ENCODE results near the gene INO80C.
"Not testable (repeated sequence)": the region's sequence is repeated elsewhere in the genome, so short reads cannot be mapped to it uniquely, and the experiment has no call there.

Gene INO80C

DNA sequence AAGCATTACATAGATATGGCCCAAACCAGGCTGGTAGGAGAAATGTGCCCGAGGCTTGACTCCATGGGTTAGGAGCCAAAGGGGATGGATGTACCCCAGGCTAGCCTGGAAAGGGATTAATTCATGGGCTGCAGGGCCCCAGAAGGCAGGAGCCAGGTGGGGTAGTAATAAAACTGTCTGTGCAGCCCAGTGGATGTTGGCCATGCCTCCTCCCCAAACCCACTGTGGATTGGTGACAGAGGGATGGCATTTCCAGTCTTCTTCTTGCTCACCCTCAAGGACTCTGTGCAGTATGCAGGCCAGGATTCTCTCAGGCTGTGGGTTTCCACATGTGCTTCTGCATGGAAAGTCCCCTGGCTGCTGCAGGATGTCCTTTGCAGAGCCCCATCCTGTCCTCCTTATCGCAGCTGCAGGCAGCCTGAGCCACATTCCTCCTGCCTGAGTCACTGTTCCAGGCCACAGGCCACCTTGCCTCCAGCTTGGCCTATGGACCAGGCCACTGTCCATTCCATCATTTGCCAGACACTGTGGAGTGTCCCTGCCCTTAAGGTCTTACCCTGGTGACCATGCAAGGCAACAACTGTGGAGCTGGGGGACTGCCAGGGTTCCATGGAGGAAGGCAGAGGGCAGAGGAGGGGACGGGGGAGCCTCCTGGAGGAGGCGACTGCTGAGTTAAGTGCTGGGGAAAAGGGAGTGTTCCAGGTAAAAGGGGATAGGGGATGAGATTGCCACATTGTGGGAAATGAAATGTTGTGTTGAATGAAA is 38.9 kb downstream of the INO80C start:
- DNase-seq (ENCODE audit: low spot score): peak; percentile 62

DNA sequence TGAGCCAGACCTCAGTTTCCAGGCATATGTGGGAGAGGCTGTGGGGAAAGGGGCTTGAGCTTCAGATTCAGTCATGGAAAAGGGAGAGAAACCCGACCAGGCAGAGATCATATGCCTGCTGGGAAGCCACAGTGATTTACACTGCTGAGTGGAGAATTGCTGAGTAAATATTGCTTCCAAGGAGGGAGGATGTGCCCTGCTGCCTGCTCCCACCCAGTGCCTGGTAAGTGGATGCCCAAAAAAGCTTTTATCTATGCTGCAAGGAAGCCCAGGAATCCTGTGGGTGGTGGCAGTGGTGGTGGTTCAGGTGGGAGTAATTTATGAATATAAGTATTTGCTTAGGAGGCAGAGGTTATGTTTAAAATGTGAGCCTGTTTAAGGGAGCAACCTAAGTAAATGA is 39.5 kb downstream of the INO80C start:
- no peak for DNase-seq (ENCODE audit: low spot score)

DNA sequence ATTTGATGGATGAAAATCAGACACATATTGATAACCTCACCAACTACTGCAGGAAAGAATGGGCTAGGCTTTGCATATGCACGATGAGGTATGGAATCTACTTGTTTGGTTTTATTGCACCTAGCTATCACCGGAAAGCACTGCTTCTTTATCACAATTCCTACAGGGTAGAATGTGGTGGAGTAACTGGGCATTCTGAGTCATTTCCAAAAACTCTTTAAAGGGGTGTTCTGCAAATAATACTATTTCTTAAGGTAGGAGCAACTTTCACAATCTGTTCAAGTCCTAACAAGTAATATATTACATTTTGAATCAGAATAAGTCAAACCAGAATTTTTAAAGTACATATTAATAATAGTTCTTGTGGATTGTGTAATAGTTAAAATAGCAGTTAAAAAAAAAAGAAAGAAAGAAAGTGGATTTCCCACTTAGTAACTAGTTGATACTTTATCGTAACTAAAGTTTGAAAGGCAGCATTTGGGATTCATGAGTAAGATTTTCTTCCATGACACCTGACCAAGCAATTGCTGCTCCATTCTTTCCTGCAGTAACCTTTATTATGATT is 40.5 kb downstream of the INO80C start:
- no peak for DNase-seq (ENCODE audit: low spot score)

DNA sequence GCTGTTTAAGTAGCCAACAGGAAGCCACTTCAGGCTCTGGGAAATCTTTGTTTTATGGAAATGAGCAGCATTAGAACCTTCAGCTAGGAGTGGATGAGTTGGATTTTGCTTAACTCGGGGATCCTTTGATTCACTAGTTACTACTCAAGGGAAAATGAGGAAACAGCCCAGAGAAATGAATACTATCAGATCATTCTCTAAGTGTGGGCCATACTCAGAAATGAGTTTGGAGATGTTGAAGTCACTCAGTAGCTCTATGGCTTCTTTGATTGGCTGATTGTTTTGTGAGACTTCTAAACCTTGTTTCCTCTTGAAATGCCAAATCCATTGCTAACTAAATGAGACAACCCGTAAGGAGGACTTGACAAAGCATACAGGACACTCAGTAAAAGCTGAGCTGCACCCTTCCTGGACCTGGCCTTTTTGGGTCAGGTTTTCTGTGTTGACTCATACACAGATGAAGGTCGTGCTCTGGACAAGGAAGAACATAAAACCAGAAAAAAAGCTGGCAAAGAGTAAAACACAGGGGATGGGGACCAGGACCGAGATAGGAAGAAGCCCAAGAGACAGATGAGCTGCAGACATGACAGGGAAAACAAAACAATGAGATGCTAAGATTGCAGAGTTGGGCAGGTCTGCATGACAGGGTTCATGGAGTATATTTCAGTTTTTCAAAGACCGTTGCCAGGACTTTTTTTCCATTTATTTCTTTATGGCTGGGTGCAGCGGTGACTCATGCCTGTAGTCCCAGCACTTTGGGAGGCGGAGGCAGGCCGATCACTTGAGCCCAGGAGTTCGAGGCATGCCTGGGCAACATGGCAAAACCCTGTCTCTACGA is 41.6 kb downstream of the INO80C start:
- DNase-seq (ENCODE audit: low spot score): no peak

DNA sequence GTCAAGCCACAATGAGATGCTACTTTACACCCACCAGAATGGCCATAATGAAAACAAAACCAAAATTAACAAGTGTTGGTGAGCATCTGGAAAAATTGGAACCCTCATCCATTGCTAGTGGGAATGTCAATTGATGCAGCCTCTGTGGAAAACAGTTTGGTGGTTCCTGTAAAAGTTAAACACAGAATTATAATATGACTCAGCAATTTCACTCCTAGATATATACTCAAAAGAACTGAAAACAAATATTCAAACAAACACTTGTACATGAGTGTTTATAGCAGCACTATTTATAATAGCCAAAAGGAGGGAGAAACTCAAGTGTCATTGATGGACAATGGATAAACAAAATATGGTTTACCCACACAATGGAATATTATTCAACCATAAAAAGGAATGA is 43.0 kb downstream of the INO80C start:
- no peak for DNase-seq (ENCODE audit: low spot score)

DNA sequence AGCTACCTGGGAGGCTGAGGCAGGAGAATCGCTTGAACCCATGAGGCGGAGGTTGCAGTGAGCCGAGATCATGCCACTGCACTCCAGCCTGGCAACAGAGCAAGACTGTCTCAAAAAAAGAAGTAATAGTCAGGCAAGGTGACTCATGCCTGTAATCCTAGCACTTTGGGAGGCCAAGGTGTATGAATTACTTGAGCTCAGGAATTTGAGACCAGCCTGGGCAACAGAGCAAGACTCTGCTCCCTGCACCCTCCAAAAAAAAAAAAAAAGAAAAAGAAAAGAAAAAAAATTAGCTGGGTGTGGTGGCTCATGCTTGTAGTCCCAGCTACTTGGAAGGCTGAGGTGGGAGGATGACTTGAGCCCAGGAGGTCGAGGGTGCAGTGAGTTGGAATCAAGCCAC is 44.7 kb downstream of the INO80C start:
- not testable (repeated sequence) for DNase-seq (ENCODE audit: low spot score)

DNA sequence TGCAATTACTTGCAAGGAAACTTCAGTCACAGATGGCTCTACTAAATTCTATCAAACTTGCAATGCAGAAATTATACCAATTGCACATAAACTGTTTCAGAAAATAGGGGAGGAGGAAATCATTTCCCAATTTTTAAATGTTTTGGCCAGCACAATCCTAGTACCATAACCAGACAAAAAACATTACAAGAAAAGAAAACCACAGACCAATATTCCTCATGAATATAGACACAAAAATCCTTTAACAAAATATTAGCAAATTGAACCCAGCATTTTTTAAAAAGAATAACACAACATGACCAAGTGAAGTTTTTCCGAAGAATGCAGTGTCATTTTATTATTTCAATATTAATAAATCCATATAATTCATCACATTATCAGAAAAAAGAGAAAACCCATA is 45.8 kb downstream of the INO80C start:
- no peak for DNase-seq (ENCODE audit: low spot score)

DNA sequence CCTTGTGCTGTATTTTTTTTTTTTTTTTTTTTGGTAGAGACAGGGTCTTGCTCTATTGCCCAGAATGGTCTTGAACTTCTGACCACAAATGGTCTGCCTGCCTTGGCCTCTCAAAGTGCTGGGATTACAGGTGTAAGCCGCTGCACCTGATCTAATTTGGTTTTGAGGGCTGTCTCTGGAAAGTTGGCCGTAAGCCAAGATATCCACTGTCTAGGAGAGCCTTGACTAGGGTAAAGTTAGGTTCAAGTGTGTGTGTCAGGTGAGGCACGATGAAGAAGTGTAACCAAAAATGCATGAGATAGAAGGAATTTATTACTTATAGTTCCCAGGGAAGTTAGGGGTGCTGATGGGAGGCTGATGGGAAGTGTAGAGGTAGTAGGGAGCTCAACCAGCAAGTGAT is 46.7 kb downstream of the INO80C start:
- DNase-seq (ENCODE audit: low spot score): no peak

DNA sequence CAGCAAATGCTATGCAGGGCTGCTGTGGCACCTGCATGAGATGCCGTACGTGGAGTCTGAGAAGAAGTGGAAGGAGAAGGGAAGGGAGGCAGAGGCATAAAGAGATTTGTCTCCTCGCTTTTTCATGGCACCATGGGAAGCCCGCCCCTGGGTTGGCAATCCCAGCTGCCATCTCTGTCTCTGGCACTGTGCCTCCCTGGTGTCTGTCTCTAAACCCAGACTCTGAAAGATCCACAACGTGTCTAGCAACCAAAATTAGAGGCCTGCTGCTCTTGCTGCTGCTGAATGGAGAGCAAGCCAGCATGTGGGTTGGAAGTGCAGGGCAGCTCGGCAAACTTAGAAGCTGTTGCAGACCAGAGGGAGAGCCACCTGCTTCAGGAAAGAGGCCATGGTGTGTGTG is 53.1 kb downstream of the INO80C start:
- DNase-seq (ENCODE audit: low spot score): no peak

DNA sequence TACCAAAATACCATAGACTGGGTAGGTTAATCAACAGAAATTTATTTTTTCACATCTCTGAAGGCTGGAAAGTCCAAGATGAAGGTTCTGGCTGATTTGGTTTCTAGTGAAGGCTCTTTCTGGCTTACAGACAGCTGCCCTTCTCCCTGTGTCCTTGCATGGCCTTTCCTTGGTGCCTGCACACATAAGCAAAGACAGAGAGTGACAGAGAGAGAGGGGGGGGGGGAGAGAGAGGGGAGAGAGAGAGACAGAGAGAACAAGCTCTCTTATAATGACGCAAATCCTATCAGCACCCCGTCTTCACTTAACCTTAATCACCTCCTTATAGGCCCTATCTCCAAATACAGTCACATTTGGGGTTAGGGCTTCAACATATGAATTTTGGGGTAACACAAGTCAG is 53.9 kb downstream of the INO80C start:
- no peak for DNase-seq (ENCODE audit: low spot score)

DNA sequence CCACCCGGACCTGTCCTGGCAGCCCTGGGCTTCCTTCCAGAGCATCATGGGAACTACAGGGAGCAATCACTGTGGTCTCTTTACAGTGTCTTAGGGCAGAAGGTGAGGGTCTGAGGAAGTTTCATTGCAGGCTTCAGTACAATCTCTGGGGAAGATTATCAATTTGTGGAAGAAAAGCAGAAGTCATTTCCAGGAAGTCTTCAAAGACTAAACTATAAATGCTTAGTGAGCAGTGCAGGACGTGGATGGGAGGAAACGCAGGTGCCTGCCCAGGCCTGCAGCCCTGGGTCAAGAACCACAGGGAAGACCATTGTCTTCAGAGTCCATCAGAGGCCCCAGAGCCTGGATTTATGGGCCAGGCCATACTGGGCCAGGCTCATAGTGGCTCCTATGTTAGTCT is 54.3 kb downstream of the INO80C start:
- DNase-seq (ENCODE audit: low spot score): no peak

DNA sequence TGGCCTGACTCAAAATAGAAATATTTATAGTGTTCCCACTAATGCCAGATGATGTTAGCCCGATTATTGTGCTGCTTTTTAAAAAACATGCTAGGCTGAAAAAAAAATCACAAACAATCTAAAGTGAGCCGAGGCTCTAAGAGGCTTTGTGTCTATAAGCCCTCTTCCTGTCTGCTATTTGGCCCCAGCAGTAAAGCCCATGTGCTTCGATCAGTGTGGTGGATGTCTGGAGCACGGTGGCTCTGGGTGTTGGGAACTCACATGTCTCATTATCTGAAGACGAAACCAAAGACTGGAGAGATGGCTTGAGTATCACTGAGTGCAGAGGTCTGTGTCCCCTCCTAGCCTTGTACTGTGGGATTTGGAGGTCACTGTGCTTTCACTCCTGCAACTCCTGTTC is 55.1 kb downstream of the INO80C start:
- DNase-seq (ENCODE audit: low spot score): no peak

DNA sequence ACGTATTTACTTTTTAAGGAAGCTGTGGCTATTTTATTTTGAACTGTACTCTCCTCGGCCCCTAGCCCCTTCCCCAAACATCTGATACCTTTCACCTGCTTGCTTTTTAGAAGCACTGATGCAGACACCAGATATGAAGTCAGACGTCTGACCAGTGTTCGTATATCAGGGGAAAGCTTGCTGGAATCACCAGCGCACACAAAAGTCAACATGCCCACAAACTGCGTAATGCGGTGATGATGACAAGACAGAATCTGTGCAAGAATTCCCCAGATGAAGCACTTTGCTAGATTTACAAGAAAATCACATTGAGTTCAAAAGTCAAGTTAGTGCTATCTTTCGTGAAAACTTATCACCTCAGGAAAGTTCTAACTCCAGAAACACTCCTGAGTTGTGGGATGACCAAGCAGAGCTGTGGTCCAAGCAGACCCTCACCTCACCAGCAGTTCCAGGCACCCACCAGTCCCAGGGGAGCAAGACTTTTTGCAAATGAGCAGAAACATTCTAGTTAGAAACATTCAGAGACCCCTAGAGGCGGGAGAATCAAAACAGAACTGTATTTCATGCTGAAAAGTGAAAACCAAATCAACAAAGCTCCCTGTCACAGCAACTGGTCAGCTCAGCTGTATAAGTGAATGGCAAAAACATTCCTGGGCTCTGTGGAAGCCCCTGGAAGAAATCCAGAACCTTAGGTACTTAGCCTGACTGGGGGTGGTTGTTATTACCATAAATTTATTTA is 55.7 kb downstream of the INO80C start:
- DNase-seq (ENCODE audit: low spot score): no peak

DNA sequence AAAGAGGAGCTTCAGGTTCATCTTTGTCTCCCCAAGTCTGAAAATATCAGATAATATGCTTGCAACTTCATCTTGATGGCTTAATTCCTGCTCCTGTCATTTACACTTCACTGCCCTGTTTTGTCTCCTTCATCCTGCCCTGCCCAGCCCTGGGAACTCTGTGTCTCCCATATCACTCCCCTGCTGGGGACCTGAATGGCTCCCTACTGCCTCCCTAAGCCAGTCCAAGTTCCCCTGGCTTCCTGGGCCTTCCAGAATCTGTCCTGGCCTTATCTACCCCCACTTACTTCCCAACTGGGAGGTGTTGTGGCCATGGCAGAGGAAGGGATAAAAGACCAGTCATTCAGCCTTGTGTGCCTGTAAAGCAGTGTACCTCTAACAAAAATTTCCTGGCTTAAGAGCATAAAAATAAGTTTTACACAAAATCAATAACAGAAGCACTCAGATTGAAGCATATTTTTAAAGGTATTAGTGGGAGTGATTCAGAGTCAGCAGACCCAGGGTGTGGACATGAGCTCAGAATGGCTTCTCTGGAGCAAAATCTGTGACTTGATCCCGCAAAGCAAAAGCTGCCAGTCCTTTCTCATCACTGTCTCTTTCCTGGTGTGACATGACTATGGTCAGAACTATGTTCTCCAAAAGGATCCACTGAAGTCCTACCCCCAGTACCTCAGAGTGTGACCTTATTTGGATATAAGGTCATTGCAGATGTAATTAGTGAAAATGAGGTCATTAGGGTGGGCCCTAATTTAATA is 59.1 kb downstream of the INO80C start:
- DNase-seq (ENCODE audit: low spot score): no peak

DNA sequence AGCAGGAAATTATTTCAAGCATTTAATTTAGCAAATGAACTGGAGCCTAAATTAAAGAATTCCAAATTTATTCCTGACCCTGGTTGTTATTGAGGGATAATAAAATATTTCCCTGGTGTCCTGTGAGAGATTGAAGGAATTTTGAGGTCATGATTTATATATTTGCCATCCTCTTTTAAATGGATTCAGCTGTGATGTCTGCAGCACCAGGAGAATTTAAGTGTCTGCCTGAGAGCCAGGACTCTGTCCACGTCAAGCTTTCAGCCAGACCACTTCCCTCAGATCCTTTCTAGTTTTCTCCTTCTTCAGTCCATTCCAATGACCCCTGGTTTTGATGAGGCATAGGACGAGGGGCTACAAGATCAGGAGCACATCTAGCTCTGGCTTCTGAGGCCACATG is 59.9 kb downstream of the INO80C start:
- no peak for DNase-seq (ENCODE audit: low spot score)

DNA sequence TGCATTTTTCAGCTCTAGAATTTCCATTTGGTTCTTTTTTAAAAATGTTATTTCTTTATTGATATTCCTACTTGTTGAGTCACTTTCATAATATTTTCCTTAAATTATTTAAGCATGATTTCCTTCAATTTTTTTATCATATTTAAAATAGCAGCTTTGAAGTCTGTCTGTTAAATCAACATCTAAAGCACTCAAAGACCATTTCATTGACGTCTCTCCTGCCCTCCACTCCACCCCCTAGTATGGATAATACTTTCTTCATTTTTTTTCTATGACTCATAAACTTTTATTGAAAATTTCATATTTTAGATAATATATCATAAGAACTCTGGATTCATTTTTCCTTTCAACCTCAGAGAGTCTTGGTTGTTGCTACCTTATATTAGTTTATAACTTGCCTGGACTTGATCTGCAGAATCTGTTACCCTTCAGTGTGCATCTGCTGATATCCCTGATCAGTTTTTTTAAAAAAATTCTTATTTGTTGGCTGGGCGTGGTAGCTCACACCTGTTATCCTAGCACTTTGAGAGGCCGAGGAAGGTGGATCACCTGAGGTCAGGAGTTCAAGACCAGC is 61.6 kb downstream of the INO80C start:
- no peak for DNase-seq (ENCODE audit: low spot score)

DNA sequence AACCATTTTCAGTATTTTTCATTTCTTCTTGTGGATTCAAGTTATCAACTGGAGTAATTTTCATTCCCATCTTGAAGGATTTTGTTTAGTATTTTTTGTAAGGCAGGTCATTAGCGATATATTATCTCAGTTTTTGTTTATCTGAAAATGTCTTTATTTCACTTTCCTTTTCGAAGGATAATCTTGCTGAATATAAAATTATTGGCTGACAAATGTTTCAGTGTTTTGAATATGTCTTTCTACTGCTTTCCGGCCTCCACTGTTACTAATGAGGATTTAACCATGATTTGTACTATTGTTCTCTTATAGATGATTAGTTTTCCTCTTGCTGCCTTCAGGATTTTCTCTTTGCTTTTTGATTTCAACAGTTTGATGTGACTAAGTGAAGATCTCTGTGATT is 62.4 kb downstream of the INO80C start:
- DNase-seq (ENCODE audit: low spot score): no peak

DNA sequence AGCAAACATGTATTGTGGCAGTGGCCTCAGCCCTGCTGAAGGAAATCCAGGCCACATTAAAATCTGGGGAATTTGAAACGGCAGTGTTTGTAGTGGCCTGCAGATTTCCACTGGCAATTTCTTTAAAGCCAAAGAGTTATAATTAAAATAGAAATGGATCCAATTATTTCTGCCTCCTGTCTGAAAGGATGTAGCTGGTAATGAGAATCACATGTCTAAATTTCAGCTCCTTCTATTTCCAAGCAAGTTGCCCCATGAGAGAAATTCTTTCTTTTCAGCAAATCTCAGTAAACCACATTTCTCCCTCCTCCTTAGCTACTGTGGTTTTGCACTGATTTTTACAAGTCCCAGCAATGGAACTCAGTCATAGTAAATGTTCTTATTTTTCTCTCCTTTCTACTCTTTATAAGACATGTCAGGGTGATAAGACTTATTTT is 65.2 kb downstream of the INO80C start:
- peak; percentile 35 for DNase-seq (ENCODE audit: low spot score)

DNA sequence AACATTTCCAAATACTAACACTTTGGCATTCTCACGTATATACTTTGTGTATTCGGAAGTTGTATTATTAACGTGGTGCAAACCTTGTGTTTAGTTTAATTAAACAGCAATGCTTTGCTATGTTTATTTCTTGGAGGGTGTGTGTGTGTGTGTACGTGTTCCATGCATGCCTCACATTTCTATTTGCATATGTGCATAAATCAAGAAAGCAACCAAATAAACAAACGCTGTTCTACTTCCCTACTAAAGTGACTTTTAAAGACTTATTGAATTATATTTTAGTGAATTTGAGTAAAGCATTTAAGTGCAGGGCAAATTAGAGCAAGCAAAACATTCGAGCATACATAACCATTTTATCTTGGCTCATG is 66.4 kb downstream of the INO80C start:
- DNase-seq (ENCODE audit: low spot score): no peak

DNA sequence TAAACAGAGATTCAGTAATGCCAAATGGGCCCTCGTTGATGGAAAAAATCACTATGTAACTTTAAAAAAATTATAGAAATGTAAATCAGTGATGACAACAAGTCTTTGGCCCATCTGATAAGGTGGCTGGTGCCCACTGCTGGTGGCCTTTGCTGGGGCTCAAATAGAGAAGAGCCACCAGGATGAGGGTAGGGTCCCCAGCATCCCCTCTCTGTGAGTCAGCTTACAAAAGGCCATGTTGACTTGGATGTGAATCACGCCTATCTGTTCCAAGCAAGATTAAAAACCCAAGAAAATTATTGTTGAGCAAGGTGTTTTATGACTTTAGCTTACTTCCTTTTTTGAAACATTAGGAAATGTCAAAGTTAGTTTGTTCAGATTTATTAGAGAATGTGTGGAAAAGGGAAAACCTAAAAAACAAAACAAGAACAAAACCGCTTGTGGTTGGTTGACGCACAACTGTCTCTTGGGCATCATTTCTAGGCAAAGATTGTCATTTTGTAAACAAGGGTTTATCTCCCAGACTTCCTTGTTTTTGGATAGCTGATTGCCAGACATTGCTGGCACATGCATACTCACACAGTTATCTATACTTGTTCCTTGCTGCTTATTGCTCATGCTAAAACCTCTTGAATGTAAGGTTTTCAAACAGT is 66.9 kb downstream of the INO80C start:
- no peak for DNase-seq (ENCODE audit: low spot score)

DNA sequence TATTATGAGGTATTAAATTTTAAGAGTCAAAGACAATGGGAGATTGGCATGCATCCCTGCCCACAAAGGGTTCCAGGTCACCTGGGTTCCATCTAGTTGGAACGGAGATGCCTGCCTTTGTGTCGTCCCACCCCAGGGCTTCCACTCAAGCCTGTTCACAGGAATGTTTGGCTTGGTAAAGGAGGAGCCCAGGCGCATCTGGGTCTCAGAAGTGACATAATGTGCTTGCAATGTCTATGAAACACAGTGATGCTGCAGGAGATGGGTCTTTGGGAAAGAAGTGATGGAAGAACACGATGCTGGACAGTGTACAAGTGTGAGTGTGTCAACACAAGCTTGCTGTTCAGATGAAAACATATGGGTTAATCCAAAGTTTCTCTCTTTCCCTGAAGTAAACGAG is 71.0 kb downstream of the INO80C start:
- no peak for DNase-seq (ENCODE audit: low spot score)

Measured in AG08395 (cell line).